HG03521 (cell line): ENCODE results near the gene AP1G2.
"Not testable (repeated sequence)": the region's sequence is repeated elsewhere in the genome, so short reads cannot be mapped to it uniquely, and the experiment has no call there.

Source experiments
- ATAC-seq: cut with Tn5 transposase; IDR thresholded peaks from one replicate; pipeline ENCODE4 v1.9.1; 2021; ENCODE audit warnings: mild to moderate bottlenecking, moderate library complexity; ENCODE audit not compliant: unreplicated experiment

The AP1G2 gene

DNA sequence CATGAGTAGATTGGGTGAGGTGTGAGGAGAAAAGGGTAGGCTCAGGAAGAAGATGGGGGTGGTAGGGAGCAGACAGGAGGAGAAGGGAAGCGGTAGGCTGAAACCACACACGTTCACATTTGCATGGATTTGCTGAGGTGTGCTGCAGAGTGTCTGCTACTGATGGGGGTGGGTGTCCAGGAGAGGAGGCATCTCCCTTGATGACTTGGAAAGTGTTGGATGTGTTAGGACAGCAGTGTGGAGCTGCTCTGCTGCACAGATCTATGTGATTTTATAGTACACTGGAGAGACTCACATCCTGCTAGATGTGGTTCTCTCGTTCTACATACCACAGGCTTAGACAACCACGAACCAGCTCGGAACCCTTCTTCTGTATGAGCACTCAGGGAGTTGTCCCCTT is 25.3 kb downstream of the AP1G2 start:
- no peak for ATAC-seq

DNA sequence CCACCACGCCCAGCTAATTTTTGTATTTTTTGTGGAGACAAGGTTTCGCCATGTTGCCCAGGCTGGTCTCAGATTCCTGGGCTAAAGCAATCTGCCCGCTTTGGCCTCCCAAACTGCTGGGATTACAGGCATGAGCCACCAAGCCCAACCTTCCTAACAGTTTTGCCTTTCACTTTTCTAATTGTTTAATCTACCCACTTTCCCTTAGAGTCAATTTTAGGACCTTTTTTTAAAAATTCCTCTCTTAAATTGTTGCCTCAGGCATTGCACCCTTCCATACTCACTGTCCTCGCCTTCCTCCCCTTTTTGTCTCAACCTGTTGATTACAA is 27.5 kb downstream of the AP1G2 start:
- ATAC-seq, result no peak

- ATAC-seq, result no peak
Observed at GRCh38 chr14:23539248-23540140, 28.1 kb downstream of the AP1G2 start.

DNA sequence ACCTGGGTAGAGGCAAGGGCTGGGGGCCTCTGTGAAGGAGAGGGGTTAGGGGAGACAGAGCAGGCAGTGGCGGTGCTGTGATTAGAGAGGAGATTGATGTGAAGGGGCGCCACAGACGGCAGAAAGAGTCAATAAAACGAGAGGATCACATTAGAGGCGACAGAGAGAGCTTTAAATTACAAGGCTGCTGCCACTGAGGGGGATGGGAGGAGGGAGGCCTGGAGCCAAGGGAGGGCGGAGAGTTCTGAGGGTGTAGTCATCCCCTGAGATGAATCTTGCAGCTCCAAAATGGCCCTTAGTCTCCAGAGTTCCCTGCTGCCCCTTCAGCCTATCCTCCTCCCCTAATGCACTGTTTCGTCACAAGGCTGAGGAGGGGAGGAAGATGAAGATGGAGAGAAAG is 28.8 kb downstream of the AP1G2 start:
- no peak for ATAC-seq

GRCh38 chr14:23538050-23538718 is 29.4 kb downstream of the AP1G2 start:
- ATAC-seq, result no peak

- ATAC-seq, result no peak
Observed at GRCh38 chr14:23537351-23538049, 30.1 kb downstream of the AP1G2 start.

DNA sequence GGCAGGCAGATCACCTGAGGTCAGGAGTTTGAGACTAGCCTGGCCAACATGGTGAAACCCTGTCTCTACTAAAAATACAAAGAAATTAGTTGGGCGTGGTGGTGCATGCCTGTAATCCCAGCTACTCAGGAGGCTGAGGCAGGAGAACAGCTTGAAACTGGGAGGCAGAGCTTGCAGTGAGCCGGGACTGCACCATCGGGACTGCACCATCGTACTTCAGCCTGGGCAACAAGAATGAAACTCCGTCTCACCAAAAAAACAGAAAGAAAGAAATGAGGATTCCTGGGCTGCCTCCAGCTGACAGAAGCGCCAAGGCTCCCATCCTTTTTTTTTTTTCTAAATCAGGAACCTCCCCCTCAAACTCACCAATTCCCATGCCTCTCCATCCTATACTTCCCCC is 30.7 kb downstream of the AP1G2 start:
- ATAC-seq, result not testable (repeated sequence)

- ATAC-seq, result no peak
Observed at GRCh38 chr14:23536494-23536893, 31.1 kb downstream of the AP1G2 start.

DNA sequence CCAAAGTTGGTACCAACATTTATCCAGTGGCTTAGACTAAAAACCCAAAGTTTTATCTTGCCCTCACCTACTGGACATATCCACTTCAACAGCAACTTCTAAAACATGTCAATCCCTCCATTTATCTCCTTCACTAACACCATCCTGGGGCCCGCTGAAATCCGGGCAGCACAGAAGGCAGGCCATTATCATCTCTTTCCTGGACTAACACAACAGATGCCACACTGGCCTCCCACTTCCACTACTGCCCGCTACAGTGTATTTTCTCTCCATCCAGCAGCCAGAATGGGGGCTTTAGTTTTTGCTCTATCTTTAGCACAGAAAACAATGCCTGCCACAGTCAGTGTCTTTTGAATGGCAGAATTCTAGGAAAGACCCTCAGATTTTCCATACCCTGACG is 31.6 kb downstream of the AP1G2 start:
- ATAC-seq, result no peak

- ATAC-seq, result no peak
Observed at GRCh38 chr14:23533652-23534435, 33.7 kb downstream of the AP1G2 start.

DNA sequence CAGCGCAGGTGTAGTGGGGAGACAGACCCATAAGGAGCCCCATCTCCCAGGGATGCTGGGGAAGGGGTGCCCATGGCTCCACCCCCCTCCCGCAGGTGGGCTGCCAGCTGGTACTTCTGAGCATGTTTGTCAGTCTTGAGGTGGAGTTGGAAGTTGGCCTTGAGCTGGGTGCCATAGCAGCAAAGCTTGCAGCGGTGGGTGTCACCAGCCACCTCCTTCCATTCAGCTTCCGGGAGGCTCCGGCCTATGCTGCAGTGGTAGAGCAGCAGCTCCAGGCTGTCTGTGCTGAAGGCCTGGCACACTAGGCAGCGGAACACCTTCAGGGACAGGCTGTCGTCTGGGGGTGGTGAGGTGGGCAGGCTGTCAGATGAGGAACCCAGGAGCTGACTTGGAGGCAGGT is 34.9 kb downstream of the AP1G2 start:
- ATAC-seq, result no peak

- ATAC-seq, result no peak
Observed at GRCh38 chr14:23531391-23531790, 36.2 kb downstream of the AP1G2 start.

GRCh38 chr14:23530375-23531055 is 37.1 kb downstream of the AP1G2 start:
- no peak for ATAC-seq

- ATAC-seq, result no peak
Observed at GRCh38 chr14:23529016-23529415, 38.6 kb downstream of the AP1G2 start.

DNA sequence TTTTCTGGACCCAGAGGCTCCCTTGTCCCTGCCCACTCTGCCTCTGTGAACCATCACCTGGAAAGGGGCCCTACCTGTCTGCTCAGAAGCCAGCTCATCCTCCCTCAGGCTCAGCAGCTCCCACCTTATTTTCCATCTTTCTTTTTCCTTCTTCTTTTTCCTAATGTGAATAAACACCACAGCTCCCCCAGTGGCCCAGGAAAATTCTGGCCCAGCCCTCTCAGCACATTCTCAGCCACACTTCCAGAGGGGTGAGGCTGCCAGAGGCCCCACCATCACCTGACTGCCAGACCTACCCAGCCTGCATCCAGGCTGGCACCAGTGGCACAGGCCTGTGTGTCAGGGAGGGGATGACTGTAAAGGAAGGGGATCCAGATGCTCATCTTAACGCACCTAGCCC is 39.0 kb downstream of the AP1G2 start:
- ATAC-seq, result no peak

DNA sequence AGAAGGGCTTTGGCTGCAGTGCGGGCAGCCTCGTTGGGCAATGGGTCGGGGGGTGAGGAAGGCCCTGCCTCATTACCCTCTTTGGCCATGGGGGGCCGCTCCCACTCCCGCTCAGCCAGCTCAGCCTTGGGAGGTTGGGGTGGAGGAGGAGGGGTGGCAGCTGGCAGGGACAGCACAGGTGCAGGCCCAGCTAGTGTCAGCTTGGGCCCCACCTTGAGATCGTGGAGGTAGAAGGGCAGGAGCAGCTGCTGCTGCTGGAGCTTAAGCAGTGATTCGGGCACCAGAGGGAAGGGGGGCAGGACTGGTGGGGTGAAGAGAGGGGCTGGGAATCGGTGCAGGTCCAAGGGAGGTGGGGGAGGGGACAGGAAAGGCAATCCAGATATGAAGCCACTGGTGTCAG is 42.0 kb downstream of the AP1G2 start:
- no peak for ATAC-seq

DNA sequence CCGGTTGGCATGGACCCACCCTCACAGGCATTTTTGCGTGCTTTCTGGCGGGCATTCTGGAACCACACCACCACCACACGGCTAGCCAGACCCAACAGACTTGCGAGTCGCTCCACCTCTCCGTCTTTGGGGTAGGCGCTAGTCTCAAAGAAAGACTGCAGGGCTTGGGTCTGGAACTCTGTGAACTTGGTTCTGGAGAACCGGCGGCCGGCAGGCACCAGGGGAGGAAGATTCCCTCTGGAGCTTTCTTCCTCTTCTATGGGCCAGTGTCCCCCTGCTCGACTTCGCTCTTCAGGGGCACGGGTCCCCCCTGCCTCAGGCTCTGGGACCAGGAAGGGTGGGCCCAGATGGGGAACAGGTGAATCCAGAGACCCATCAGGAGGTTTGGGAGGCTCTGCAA is 42.6 kb downstream of the AP1G2 start:
- no peak for ATAC-seq

- ATAC-seq, result no peak
Observed at GRCh38 chr14:23523229-23524016, 44.2 kb downstream of the AP1G2 start.

DNA sequence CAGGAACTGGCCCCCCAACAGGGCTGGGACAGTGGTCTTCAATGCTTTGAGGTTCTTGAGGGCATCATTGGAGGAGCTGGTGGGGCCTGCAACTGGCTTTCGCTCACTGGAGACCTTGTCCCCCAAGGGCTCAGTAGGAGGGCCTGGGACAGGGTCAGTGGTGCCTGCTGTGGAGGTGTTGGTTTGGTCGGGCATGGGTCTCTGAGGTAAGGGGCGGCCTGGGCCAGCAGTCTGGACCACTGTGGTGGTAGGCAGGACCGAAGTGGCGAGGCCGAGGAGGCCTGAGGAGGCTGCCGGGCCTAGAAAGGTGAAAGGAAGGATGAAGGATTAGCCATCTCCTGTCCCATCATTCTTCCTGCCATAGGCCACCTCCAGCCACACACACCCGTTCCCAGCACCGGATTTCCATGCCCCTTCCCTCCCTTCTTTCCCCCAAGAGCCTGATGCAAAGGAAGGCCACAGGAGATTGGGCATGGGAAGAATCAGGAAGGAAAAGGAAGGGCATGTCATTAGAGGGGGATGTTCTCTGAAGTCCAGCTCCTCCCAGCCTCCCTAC is 44.9 kb downstream of the AP1G2 start:
- no peak for ATAC-seq
